B cell (primary cell): Measurements from ENCODE around the gene UBXN2A. TPM values are rescaled to one million over a fixed set of nuclear protein-coding genes. Genes with fewer than 3 reads are reported as not detected.

Experiments used
- ATAC-seq: fragments of 200-7000 bp; cut with Tn5 transposase; one replicate; pipeline ENCODE4 v1.10.0; 2021; ENCODE audit warnings: low read depth, mild to moderate bottlenecking, moderate number of reproducible peaks, moderate library complexity
- CTCF ChIA-PET: fragments of 350-600 bp; sonication (Branson Sonifier 250); formaldehyde crosslinking; loops from one replicate; lab custom pipeline; 2021; ENCODE audit warnings: antibody characterized with exemption, inconsistent platforms; lab: Charles Lee
- POLR2A ChIA-PET: fragments of 350-600 bp; sonication (Branson Sonifier 250); formaldehyde crosslinking; loops from one replicate; lab custom pipeline; 2021; ENCODE audit warnings: antibody characterized with exemption; lab: Charles Lee
- DNase-seq: peaks from one replicate; pipeline ENCODE4 v3.0.0; 2013
- H2AFZ ChIP-seq: 2 replicates; pipeline ENCODE4 v1.6.1; 2012; ENCODE audit warnings: mild to moderate bottlenecking, low read depth, low read length; ENCODE audit not compliant: insufficient read depth, poor library complexity, severe bottlenecking
- H3K27ac ChIP-seq, 2 donors: 1 replicate in 1 of 2; 2 replicates in 1 of 2; pipeline ENCODE4 v1.5.1; 2012 to 2013; ENCODE audit warnings: low read length in 2 of 2, mild to moderate bottlenecking in 2 of 2, moderate library complexity in 1 of 2
- H3K27me3 ChIP-seq, 4 experiments: fragments of 200-600 bp in 1 of 4; sonication (generic) in 1 of 4; replicated peaks in 1 of 4; 1 replicate in 2 of 4; 2 replicates in 2 of 4; pipeline versions ENCODE4 v1.6.1 to v1.7.0; 2013 to 2016; ENCODE audit warnings: low read length in 3 of 4, mild to moderate bottlenecking in 2 of 4, mixed read lengths in 1 of 4, moderate library complexity in 1 of 4; ENCODE audit not compliant: insufficient read depth in 4 of 4, control insufficient read depth in 3 of 4; ENCODE audit errors: control extremely low read depth in 1 of 4
- H3K36me3 ChIP-seq, 2 experiments: replicated peaks in 1 of 2; 1 replicate in 1 of 2; 2 replicates in 1 of 2; pipeline versions ENCODE4 v1.6.1 to v1.7.1; 2013; ENCODE audit warnings: low read length in 1 of 2; ENCODE audit not compliant: insufficient read depth in 2 of 2, control insufficient read depth in 1 of 2; ENCODE audit errors: control extremely low read depth in 1 of 2, extremely low read depth in 1 of 2
- H3K4me1 ChIP-seq, 2 donors: fragments of 200-600 bp in 1 of 2; sonication (generic) in 1 of 2; 1 replicate in 1 of 2; 2 replicates in 1 of 2; pipeline versions ENCODE4 v1.5.1 to v1.6.1; 2013 to 2017; ENCODE audit warnings: low read length in 2 of 2; ENCODE audit not compliant: control insufficient read depth in 2 of 2, insufficient read depth in 2 of 2
- H3K4me2 ChIP-seq: replicated peaks from 2 replicates; pipeline ENCODE3; 2012; ENCODE audit warnings: mild to moderate bottlenecking, low read depth, low read length; ENCODE audit not compliant: poor library complexity, severe bottlenecking
- H3K4me3 ChIP-seq, 5 experiments: fragments of 200-600 bp in 1 of 5; sonication (generic) in 1 of 5; 1 replicate in 3 of 5; 2 replicates in 2 of 5; pipeline versions ENCODE4 v1.5.1 to v1.7.0; 2011 to 2016; ENCODE audit warnings: low read length in 4 of 5, mild to moderate bottlenecking in 4 of 5, low read depth in 2 of 5, control low read depth in 1 of 5, moderate library complexity in 1 of 5; ENCODE audit not compliant: insufficient read depth in 1 of 5; ENCODE audit errors: control extremely low read depth in 1 of 5, extremely low read depth in 1 of 5
- H3K79me2 ChIP-seq: fragments of 200-600 bp; sonication (generic); one replicate; pipeline ENCODE4 v1.6.0; 2016; ENCODE audit warnings: low read length; ENCODE audit not compliant: control insufficient read depth, insufficient read depth
- H3K9ac ChIP-seq: fragments of 200-600 bp; sonication (generic); 2 replicates; pipeline ENCODE4 v1.6.1; 2017; ENCODE audit warnings: mild to moderate bottlenecking, low read length, moderate library complexity
- H3K9me3 ChIP-seq, 3 donors: one replicate each; pipeline versions ENCODE4 v1.6.1 to v1.7.1; 2013; ENCODE audit warnings: low read length in 2 of 3; ENCODE audit not compliant: control insufficient read depth in 2 of 3, insufficient read depth in 1 of 3; ENCODE audit errors: control extremely low read depth in 1 of 3
- H4K20me1 ChIP-seq: 2 replicates; pipeline ENCODE4 v1.6.0; 2012; ENCODE audit warnings: mild to moderate bottlenecking, low read length; ENCODE audit not compliant: insufficient read depth, control insufficient read depth, poor library complexity, severe bottlenecking
- H3K27ac Mint-ChIP-seq: one replicate; pipeline ENCODE4 v1.8.0; 2021; ENCODE audit warnings: mixed read lengths
- H3K27me3 Mint-ChIP-seq: one replicate; pipeline ENCODE4 v1.8.0; 2021; ENCODE audit warnings: mixed read lengths
- H3K4me1 Mint-ChIP-seq: one replicate; pipeline ENCODE4 v1.8.0; 2021; ENCODE audit warnings: mixed read lengths
- H3K4me3 Mint-ChIP-seq: one replicate; pipeline ENCODE4 v1.8.0; 2021; ENCODE audit warnings: mixed read lengths
- H3K9me3 Mint-ChIP-seq: one replicate; pipeline ENCODE4 v1.8.0; 2022; ENCODE audit warnings: mixed read lengths; ENCODE audit not compliant: insufficient read depth
- CTCF ChIP-seq: fragments of 200-600 bp; IDR thresholded peaks from one replicate; pipeline ENCODE4 v1.8.0; 2022; ENCODE audit warnings: antibody characterized with exemption, mild to moderate bottlenecking
- EZH2 ChIP-seq: IDR thresholded peaks from 2 replicates; pipeline ENCODE4 v1.6.1; 2012; ENCODE audit warnings: borderline replicate concordance, low read depth, mild to moderate bottlenecking, moderate library complexity, low read length; ENCODE audit not compliant: insufficient read depth, poor library complexity, severe bottlenecking
- WGBS: methylation state at CpG from one replicate; pipeline ENCODE4 v1.1.5; 2013; ENCODE audit warnings: missing lambda C conversion rate; ENCODE audit not compliant: insufficient coverage; 5-methylcytosine and 5-hydroxymethylcytosine counted together
- intact Hi-C: fragments of 100-400 bp; cut with micrococcal nuclease; formaldehyde crosslinking; loops from one replicate; pipeline ENCODE4 v1.10.0; 2022
- polyA plus RNA-seq: library from polyadenylated mRNA; depleted of rRNA; stranded (reverse); fragments of >200 nt; gene quantifications from 2 replicates; pipeline ENCODE4 v1.2.3, GENCODE V29; 2012
- total RNA-seq, 2 donors: library from RNA; stranded (reverse); fragments of 120-200 nt in 1 of 2; gene quantifications; 1 replicate in 1 of 2; 2 replicates in 1 of 2; pipeline versions ENCODE4 v1.2.3 to v1.2.4, GENCODE V29; 2013 to 2022

The UBXN2A gene
- total and polyA plus RNA-seq, 2 donors (not counting 1 experiment from before 2014, with no cell fraction given), result 2.8 to 13.4 TPM

GRCh38 chr2:23905155-23905554, 35.1 kb upstream of the UBXN2A start:
- no peaks in the 10 kb centered on the region for H3K36me3 ChIP-seq
- no peaks in the 10 kb centered on the region for H3K27me3 Mint-ChIP-seq
- H3K4me1 ChIP-seq, result peaks cover 0 to 5% of the 10 kb centered on the region in 2 donors
- H3K9ac ChIP-seq, result no peak overlapping the region
- no peaks in the 10 kb centered on the region for H3K9me3 Mint-ChIP-seq
- WGBS, result 40% methylated on average over 2 of the region's 2 CpGs
- no peaks in the 10 kb centered on the region for H3K27me3 ChIP-seq
- ATAC-seq, result no peak
- ChIA-PET POLR2A (no interaction called here), CTCF (interaction anchor here (1.1 to 1.3 kb wide), 2 partner anchors 20 to 179 kb away, joined by 3 to 4 read pairs; partner anchors contain the start of gene TP53I3)
- H3K9me3 ChIP-seq, result no peaks in the 10 kb centered on the region
- H3K4me1 Mint-ChIP-seq, result peaks cover 36% of the 10 kb centered on the region
- H3K4me3 ChIP-seq, result no peak overlapping the region
- no peak overlapping the region for H3K27ac ChIP-seq
- no peak overlapping the region for H2AFZ ChIP-seq
- peaks cover 49% of the 10 kb centered on the region for H4K20me1 ChIP-seq
- H3K4me2 ChIP-seq, result no peak overlapping the region
- TF ChIP-seq EZH2 (no peak), CTCF (no peak)
- DNase-seq, result no peak
- H3K27ac Mint-ChIP-seq, result no peak overlapping the region
- peaks cover 72% of the 10 kb centered on the region for H3K79me2 ChIP-seq
- H3K4me3 Mint-ChIP-seq, result no peak overlapping the region
- intact Hi-C loops, result no loop called here

GRCh38 chr2:23912054-23912453, 28.2 kb upstream of the UBXN2A start:
- no peak for ATAC-seq
- Histone ChIP-seq H3K9ac (no peak overlapping the region), H3K4me3 (no peak overlapping the region), H3K4me2 (no peak overlapping the region), H3K4me1 (peaks cover 6 to 8% of the 10 kb centered on the region in 2 donors), H3K79me2 (peaks cover 83% of the 10 kb centered on the region), H3K27ac (no peak overlapping the region), H3K36me3 (no peaks in the 10 kb centered on the region), H3K27me3 (no peaks in the 10 kb centered on the region), H2AFZ (no peak overlapping the region), H3K9me3 (no peaks in the 10 kb centered on the region), H4K20me1 (peaks cover 69% of the 10 kb centered on the region)
- POLR2A ChIA-PET, result no interaction called here
- Mint-ChIP-seq H3K27me3 (no peaks in the 10 kb centered on the region), H3K4me3 (no peak overlapping the region), H3K9me3 (no peaks in the 10 kb centered on the region), H3K27ac (no peak overlapping the region), H3K4me1 (peaks cover 29% of the 10 kb centered on the region)
- WGBS, result 100% methylated on average over 1 of the region's 3 CpGs
- TF ChIP-seq CTCF (no peak), EZH2 (no peak)
- DNase-seq, result no peak
- CTCF ChIA-PET, result interaction anchor here (0.7 to 1.6 kb wide), 2 partner anchors 15 to 522 kb away, joined by 3 read pairs; partner anchors contain the start of gene ATAD2B
- intact Hi-C loops, result no loop called here
